Measurements from ENCODE around the gene CUL2. TPM values are rescaled to one million over a fixed set of nuclear protein-coding genes. Genes with fewer than 3 reads are reported as not detected.

CUL2 gene
- total RNA-seq, 1 experiment from 2014 or later: 32.4 TPM

GRCh38 chr10:35005868-35006267 lies 84.3 kb downstream of the CUL2 start:
- in situ Hi-C loops (cut with HindIII; ENCODE audit: low pct_unique_long_range_greater_than_20kb, low sequenced_read_pairs): no loop called here
- ChIA-PET POLR2A (no interaction called here), CTCF (interaction anchor here (1.3 kb wide), 1 partner anchor 11 kb away, joined by 4 read pairs; no protein-coding TSS in a partner anchor)
- no peak overlapping the region for H3K4me3 ChIP-seq (ENCODE audit: low read depth in 2 of 2, low read length in 2 of 2)
- DNase-seq (ENCODE audit: low read depth, low spot score) (peak; percentile 94), ATAC-seq (peak; percentile 81)
- H3K36me3 ChIP-seq (ENCODE audit: control insufficient read depth, insufficient read depth, low read length): no peaks in the 10 kb centered on the region
- H3K27me3 ChIP-seq (ENCODE audit: control insufficient read depth, insufficient read depth, low read length): no peaks in the 10 kb centered on the region
- BruUV-seq (replicated peaks): no TSS peak
- no peaks in the 10 kb centered on the region for H3K9me3 ChIP-seq (ENCODE audit: control insufficient read depth, insufficient read depth, low read depth, low read length)
- no peak for TF ChIP-seq REST (IDR thresholded peaks at IDR 0.05; ENCODE audit: insufficient read depth in 1 of 2, low read depth in 2 of 2, low read length in 1 of 2)
- no peak for TF ChIP-seq POLR2AphosphoS5 (IDR thresholded peaks at IDR 0.05; ENCODE audit: low read depth, low read length)
- TF ChIP-seq SIN3A (IDR thresholded peaks at IDR 0.05; ENCODE audit: borderline replicate concordance, insufficient read depth, low read depth, low read length): no peak
- TF ChIP-seq TCF7L2 (IDR thresholded peaks at IDR 0.05; ENCODE audit: low read depth, low read length): no peak
- TF ChIP-seq CTCF (IDR thresholded peaks at IDR 0.05): no peak
- no peak overlapping the region for H3K27ac ChIP-seq (ENCODE audit: low read length)
- H3K4me1 ChIP-seq (ENCODE audit: control insufficient read depth, insufficient read depth, low read length): peaks cover 14% of the 10 kb centered on the region
- intact Hi-C loops (cut with micrococcal nuclease; ENCODE audit: unreplicated experiment): no loop called here

- in situ Hi-C loops (cut with HindIII; ENCODE audit: low pct_unique_long_range_greater_than_20kb, low sequenced_read_pairs) (no loop called here), intact Hi-C loops (cut with micrococcal nuclease; ENCODE audit: unreplicated experiment) (no loop called here)
- no peak for ATAC-seq
- Histone ChIP-seq H3K27me3 (ENCODE audit: control insufficient read depth, insufficient read depth, low read length) (no peaks in the 10 kb centered on the region), H3K4me3 (ENCODE audit: low read depth in 2 of 2, low read length in 2 of 2) (no peak overlapping the region), H3K36me3 (ENCODE audit: control insufficient read depth, insufficient read depth, low read length) (no peaks in the 10 kb centered on the region), H3K9me3 (ENCODE audit: control insufficient read depth, insufficient read depth, low read depth, low read length) (no peaks in the 10 kb centered on the region), H3K4me1 (ENCODE audit: control insufficient read depth, insufficient read depth, low read length) (peaks cover 14% of the 10 kb centered on the region), H3K27ac (ENCODE audit: low read length) (no peak overlapping the region)
- ChIA-PET CTCF (no interaction called here), POLR2A (no interaction called here)
- TF ChIP-seq POLR2AphosphoS5 (IDR thresholded peaks at IDR 0.05; ENCODE audit: low read depth, low read length) (no peak), CTCF (IDR thresholded peaks at IDR 0.05) (no peak), TCF7L2 (IDR thresholded peaks at IDR 0.05; ENCODE audit: low read depth, low read length) (no peak)
- BruUV-seq (replicated peaks): no TSS peak
- no peak for DNase-seq (ENCODE audit: low read depth, low spot score)
Measured at GRCh38 chr10:35004651-35005050, 85.5 kb downstream of the CUL2 start.
